LNCAP (cell line): ENCODE data around the gene PPP2R2C.

ENCODE experiments used
- TF ChIP-seq, protein P1 (sequence below): fragments of 450-650 bp; IDR thresholded peaks from 2 replicates; pipeline ENCODE4 v1.5.1; 2017; ENCODE audit warnings: mild to moderate bottlenecking

PPP2R2C gene

DNA sequence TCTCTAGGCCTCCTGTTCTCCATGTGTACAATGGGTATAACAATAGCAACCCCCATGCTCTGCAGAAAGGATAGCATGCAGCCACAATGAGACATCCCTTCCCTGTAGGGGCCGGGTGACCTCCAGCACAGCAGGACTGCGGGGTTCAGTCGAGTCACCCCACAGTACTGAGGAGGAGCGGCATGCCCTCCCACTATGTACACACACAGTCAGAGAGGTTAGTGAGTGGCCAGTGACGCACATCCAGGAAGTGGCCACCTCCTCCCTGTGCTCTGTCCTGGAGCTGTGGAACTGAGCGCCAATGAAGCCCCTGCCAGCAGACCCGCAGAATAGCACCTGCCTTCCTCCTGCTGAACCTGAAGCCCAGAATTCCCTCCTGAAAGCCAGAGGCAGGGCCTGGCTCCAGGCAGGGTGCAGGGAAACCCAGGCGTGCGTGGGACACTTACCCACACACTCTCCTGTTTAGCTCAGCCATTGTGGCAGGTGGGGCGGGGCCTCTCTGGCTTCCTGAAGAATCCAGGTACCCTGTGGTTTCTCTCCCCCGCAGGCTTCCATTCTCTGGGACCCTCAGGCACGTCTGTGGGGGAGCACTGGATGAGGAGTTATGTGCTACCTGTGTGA lies 152.8 kb downstream of the PPP2R2C start:
- TF ChIP-seq, protein P1, sequence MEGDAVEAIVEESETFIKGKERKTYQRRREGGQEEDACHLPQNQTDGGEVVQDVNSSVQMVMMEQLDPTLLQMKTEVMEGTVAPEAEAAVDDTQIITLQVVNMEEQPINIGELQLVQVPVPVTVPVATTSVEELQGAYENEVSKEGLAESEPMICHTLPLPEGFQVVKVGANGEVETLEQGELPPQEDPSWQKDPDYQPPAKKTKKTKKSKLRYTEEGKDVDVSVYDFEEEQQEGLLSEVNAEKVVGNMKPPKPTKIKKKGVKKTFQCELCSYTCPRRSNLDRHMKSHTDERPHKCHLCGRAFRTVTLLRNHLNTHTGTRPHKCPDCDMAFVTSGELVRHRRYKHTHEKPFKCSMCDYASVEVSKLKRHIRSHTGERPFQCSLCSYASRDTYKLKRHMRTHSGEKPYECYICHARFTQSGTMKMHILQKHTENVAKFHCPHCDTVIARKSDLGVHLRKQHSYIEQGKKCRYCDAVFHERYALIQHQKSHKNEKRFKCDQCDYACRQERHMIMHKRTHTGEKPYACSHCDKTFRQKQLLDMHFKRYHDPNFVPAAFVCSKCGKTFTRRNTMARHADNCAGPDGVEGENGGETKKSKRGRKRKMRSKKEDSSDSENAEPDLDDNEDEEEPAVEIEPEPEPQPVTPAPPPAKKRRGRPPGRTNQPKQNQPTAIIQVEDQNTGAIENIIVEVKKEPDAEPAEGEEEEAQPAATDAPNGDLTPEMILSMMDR, result no peak

DNA sequence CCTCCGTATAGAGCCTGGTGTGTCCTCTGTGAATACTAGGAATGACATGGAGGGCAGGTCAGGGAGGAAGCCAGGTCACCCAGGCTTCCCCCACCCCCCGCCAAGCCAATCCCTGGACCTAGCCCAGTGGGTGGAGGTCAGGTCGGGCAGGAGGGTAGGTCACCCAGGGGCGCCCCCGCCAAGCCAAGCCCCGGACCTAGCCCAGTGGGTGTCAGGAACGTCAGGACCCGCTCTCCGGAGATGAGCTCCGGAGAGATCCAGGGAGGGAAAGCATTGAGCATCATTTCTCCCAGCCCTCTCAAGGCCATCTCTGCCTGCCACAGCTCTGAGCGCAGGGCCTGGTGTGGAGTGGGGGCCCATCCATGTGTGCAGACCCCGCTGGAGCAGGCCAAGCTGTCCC lies 154.2 kb downstream of the PPP2R2C start:
- TF ChIP-seq, protein P1, result no peak

DNA sequence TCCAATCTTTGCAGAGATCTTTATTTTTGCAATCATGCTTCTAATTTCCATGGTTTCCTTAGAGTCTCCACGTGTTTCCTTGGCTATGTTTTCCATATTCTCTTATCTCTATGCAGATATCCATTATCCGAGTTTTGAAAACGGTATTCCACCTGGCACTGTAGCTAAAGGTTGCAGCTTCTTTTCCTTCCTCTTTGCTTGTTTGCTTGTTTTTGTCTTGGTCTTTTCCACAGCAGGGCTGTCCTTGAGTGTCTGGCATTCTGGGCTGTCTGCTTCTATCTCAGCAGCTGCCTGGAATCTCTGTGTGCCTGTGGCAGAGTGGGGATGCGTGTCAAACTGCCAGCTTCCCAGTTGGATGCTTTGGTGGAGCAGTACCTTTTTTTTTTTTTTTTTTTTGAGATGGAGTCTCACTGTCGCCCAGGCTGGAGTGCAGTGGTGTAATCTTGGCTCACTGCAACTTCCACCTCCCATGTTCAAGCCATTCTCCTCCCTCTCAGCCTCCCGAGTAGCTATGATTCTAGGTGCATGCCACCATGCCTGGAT lies 155.9 kb downstream of the PPP2R2C start:
- TF ChIP-seq, protein P1, result no peak

DNA sequence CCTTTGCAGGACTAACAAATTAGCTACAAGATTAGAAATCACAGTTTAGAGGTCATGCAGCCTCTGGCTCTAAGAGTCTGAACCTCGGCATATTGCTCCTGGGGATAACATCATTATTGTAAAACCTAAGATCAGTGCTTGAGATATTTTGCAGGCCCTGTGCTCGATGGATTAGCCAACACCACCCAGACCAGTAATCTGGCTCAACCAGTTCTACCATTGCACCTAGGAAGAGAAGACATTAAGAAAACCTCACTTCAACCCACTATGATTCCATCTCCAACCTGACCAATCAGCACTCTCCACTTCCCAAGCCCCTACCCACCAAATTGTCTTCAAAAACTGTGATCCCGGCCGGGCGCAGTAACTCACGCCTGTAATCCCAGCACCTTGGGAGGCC lies 159.2 kb downstream of the PPP2R2C start:
- TF ChIP-seq, protein P1, result no peak

DNA sequence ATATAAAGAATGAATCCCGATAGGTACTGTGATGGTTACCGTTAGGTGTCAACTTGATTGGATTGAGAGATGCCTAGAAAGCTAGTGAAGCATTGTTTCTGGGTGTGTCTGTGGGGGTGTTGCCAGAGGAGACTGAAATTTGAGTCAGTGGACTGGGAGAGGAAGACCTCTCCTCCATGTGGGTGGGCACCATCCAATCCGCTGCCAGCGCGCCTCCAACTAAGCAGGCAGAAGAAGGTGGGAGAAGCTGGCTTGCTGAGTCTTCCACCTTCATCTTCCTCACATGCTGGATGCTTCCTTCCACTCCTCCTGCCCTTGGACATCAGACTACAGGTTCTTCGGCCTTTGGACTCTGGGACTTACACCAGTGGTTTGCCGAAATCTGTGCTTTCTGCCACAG lies 162.6 kb downstream of the PPP2R2C start:
- TF ChIP-seq, protein P1, result no peak

DNA sequence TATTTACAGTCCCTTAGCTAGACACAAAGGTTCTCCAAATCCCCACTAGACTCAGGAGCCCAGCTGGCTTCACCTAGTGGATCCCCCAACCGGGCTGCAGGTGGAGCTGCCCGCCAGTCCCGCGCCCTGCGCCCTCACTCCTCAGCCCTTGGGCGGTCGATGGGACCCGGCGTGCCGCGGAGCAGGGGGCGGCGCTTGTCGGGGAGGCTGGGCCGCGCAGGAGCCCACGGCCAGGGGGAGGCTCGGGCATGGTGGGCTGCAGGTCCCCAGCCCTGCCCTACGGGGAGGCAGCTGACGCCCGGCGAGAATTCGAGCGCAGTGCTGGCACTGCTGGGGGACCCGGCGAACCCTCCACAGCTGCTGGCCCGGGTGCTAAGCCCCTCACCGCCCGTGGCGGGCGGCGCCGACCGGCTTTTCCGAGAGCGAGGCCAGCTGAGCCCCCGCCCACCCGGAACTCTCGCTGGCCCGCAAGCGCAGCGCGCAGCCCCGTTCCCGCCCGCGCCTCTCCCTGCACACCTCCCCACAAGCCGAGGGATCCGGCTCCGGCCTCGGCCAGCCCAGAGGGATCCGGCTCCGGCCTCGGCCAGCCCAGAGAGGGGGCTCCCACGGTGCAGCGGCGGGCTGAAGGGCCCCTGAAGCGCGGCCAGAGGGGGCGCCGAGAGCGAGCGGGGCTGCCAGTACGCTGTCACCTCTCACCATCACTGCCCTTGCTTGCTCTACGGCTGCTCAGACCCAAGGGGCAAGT lies 163.3 kb downstream of the PPP2R2C start:
- TF ChIP-seq, protein P1, result no peak

DNA sequence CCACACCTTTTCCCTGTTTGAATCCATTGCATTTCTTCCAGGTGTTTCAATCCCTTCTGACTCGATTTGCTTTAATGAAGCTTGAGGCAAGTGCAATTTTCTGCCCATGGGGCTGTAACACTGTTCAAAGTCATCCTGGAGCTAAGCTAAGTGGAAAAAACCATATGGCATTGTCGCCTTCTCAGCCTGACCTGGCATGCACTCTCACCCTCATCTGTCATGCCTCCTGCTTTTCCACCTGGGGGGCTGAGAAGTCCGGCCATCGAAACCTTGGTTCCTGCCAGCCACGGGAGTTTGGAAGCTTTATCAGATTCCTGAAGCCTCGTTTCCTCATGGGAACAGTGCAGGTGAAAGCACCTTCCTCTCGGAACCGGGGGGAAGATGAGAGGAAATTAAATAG lies 164.5 kb downstream of the PPP2R2C start:
- TF ChIP-seq, protein P1, result no peak
